ENCODE results near the gene ALG1.

ALG1 gene

GRCh38 chr16:5071681-5072333 lies at the start of gene ALG1:
Gene ALG1 (plus strand): TSS chr16:5071843. CDS start chr16:5071850, 7 bp downstream.
- TF ChIP-seq CTCF (IDR thresholded peaks at IDR 0.05; ENCODE audit: borderline replicate concordance, control extremely low read depth, extremely low read depth, insufficient read depth, missing control alignments), result no peak
- in situ Hi-C loops (cut with MboI; ENCODE audit: low sequenced_read_pairs, unreplicated experiment), result no loop called here
- DNase-seq (ENCODE audit: low spot score), result peak; percentile 97

- in situ Hi-C loops (cut with MboI; ENCODE audit: low sequenced_read_pairs, unreplicated experiment), result no loop called here
- no peak for TF ChIP-seq CTCF (IDR thresholded peaks at IDR 0.05; ENCODE audit: borderline replicate concordance, control extremely low read depth, extremely low read depth, insufficient read depth, missing control alignments)
- no peak for DNase-seq (ENCODE audit: low spot score)
These were observed 49.1 kb upstream of the ALG1 start for GRCh38 chr16:5022521-5022920.

GRCh38 chr16:5024632-5025031 lies 47.0 kb upstream of the ALG1 start:
- TF ChIP-seq CTCF (IDR thresholded peaks at IDR 0.05; ENCODE audit: borderline replicate concordance, control extremely low read depth, extremely low read depth, insufficient read depth, missing control alignments), result no peak
- peak; percentile 39 for DNase-seq (ENCODE audit: low spot score)
- in situ Hi-C loops (cut with MboI; ENCODE audit: low sequenced_read_pairs, unreplicated experiment), result no loop called here

GRCh38 chr16:5025171-5025632 lies 46.4 kb upstream of the ALG1 start:
- in situ Hi-C loops (cut with MboI; ENCODE audit: low sequenced_read_pairs, unreplicated experiment), result no loop called here
- peak; percentile 6 for TF ChIP-seq CTCF (IDR thresholded peaks at IDR 0.05; ENCODE audit: borderline replicate concordance, control extremely low read depth, extremely low read depth, insufficient read depth, missing control alignments)
- peak; percentile 46 for DNase-seq (ENCODE audit: low spot score)

- in situ Hi-C loops (cut with MboI; ENCODE audit: low sequenced_read_pairs, unreplicated experiment), result no loop called here
These were observed 45.0 kb upstream of the ALG1 start for GRCh38 chr16:5026664-5027063.

GRCh38 chr16:5027086-5027485 lies 44.6 kb upstream of the ALG1 start:
- no peak for DNase-seq (ENCODE audit: low spot score)
- TF ChIP-seq CTCF (IDR thresholded peaks at IDR 0.05; ENCODE audit: borderline replicate concordance, control extremely low read depth, extremely low read depth, insufficient read depth, missing control alignments), result no peak
- in situ Hi-C loops (cut with MboI; ENCODE audit: low sequenced_read_pairs, unreplicated experiment), result no loop called here

More at GRCh38 chr16:5026664-5027063, 45.0 kb upstream of the ALG1 start:
- no peak for TF ChIP-seq CTCF (IDR thresholded peaks at IDR 0.05; ENCODE audit: borderline replicate concordance, control extremely low read depth, extremely low read depth, insufficient read depth, missing control alignments)
- DNase-seq (ENCODE audit: low spot score), result no peak

Data from GM13976 (cell line).